ENCODE data around the gene ELK4. TPM values are rescaled to one million over a fixed set of nuclear protein-coding genes. Genes with fewer than 3 reads are reported as not detected.

The ELK4 gene
- total and polyA plus RNA-seq, 2 of the 13 experiments (the other 11 are each of a cell fraction or from before 2014, with no cell fraction given) = 8.3 to 13.1 TPM

- TF ChIP-seq, protein P1, sequence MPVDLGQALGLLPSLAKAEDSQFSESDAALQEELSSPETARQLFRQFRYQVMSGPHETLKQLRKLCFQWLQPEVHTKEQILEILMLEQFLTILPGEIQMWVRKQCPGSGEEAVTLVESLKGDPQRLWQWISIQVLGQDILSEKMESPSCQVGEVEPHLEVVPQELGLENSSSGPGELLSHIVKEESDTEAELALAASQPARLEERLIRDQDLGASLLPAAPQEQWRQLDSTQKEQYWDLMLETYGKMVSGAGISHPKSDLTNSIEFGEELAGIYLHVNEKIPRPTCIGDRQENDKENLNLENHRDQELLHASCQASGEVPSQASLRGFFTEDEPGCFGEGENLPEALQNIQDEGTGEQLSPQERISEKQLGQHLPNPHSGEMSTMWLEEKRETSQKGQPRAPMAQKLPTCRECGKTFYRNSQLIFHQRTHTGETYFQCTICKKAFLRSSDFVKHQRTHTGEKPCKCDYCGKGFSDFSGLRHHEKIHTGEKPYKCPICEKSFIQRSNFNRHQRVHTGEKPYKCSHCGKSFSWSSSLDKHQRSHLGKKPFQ (CRISPR knock-in tag; IDR thresholded peaks at IDR 0.05; ENCODE audit: insufficient replicate concordance) = no peak
- TF ChIP-seq ZNF30 (CRISPR knock-in tag; IDR thresholded peaks at IDR 0.05) (no peak), NR1H2 (CRISPR knock-in tag; IDR thresholded peaks at IDR 0.05; ENCODE audit: borderline replicate concordance, low read depth) (no peak), ZNF674 (CRISPR knock-in tag; IDR thresholded peaks at IDR 0.05; ENCODE audit: low read depth) (no peak), RXRA (CRISPR knock-in tag; IDR thresholded peaks at IDR 0.05) (no peak), E2F2 (CRISPR knock-in tag; IDR thresholded peaks at IDR 0.05; ENCODE audit: borderline replicate concordance) (no peak), HOXD1 (CRISPR knock-in tag; IDR thresholded peaks at IDR 0.05) (no peak)
Measured at GRCh38 chr1:205577874-205578658, 53.7 kb downstream of the ELK4 start (continued).

DNA sequence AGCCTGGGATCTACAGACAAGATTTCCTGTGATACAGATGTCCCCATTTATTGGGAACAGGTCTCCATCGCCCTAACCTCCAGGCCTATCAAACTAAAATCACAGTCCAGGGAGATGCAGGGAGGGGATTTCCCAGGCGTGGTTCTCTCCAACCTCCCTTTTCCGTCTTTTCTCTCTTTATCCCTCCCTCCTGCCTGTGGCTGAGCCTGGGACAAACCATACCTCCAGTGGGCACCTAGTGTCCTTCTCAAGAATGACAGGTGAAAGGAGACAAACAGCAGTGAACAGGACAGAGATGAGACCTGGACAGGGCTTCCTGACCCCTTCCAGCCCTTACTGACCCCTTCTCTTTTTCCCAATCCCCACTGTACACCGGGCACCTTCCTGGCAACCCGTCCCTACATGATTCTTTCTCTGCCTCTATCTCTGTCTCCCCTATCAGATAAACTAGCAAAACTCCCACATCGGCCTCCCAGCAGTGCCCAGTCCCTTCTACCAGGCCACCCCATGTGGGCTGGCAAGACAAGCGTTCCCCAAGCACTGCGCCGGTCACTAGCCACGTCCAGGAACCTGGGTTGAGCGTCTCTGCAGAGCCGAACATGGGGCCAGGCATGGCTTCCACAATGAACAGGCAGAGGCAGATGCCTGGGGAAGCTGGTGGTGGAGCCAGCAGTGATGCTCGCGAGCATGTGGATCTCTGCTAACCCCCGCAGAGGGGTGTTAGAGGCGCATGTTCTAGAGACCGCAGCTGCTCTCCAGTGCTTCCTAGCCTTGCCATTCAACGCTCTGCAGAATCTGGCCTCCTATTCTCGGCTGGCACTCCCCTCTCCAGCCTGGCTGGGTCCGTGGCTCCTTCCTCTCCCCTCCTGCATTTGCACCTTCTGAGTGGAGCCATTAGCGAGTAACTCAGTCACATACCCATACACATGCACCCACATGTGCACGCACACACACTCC, 54.7 kb downstream of the ELK4 start:
- TF ChIP-seq FOXO1 (CRISPR knock-in tag; IDR thresholded peaks at IDR 0.05) (no peak), MIXL1 (CRISPR knock-in tag; IDR thresholded peaks at IDR 0.05) (no peak), ZBTB7A (CRISPR knock-in tag; IDR thresholded peaks at IDR 0.05) (no peak), BRCA1 (CRISPR knock-in tag; IDR thresholded peaks at IDR 0.05) (no peak), SPEN (CRISPR knock-in tag; IDR thresholded peaks at IDR 0.05; ENCODE audit: low read depth) (no peak), GPN1 (CRISPR knock-in tag; IDR thresholded peaks at IDR 0.05; ENCODE audit: borderline replicate concordance) (no peak), ZNF30 (CRISPR knock-in tag; IDR thresholded peaks at IDR 0.05) (no peak)
- TF ChIP-seq, protein P2, sequence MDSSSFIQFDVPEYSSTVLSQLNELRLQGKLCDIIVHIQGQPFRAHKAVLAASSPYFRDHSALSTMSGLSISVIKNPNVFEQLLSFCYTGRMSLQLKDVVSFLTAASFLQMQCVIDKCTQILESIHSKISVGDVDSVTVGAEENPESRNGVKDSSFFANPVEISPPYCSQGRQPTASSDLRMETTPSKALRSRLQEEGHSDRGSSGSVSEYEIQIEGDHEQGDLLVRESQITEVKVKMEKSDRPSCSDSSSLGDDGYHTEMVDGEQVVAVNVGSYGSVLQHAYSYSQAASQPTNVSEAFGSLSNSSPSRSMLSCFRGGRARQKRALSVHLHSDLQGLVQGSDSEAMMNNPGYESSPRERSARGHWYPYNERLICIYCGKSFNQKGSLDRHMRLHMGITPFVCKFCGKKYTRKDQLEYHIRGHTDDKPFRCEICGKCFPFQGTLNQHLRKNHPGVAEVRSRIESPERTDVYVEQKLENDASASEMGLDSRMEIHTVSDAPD (CRISPR knock-in tag; IDR thresholded peaks at IDR 0.05) = no peak
- Histone ChIP-seq H4K20me1 (ENCODE audit: insufficient read depth, low read length) (no peaks in the 10 kb centered on the region), H3K4me3 (replicated peaks in 1 of 3; ENCODE audit: insufficient read depth in 1 of 3, low read depth in 2 of 3, low read length in 3 of 3) (no peak overlapping the region), H3K9ac (ENCODE audit: insufficient read depth, low read depth, low read length) (no peak overlapping the region), H3K9me3 (ENCODE audit: low read length) (no peaks in the 10 kb centered on the region), H3K36me3 (replicated peaks in 1 of 2; ENCODE audit: control insufficient read depth in 1 of 2, insufficient read depth in 2 of 2, low read length in 2 of 2) (no peaks in the 10 kb centered on the region), H3K27me3 (ENCODE audit: control insufficient read depth in 1 of 2, insufficient read depth in 2 of 2, low read length in 2 of 2) (peaks cover 16 to 80% of the 10 kb centered on the region in 2 experiments), H2AFZ (ENCODE audit: low read length) (no peak overlapping the region), H3K27ac (ENCODE audit: extremely low read length, insufficient read depth, low read length) (no peak overlapping the region), H3K79me2 (ENCODE audit: insufficient read depth, low read length) (no peaks in the 10 kb centered on the region), H3K4me1 (ENCODE audit: insufficient read depth, low read length) (peaks cover 12% of the 10 kb centered on the region), H3K4me2 (ENCODE audit: low read depth, low read length) (no peak overlapping the region)
- intact Hi-C loops (cut with micrococcal nuclease; ENCODE audit: unreplicated experiment) = no loop called here
- 33% methylated on average over 18 of the region's 22 CpGs for WGBS (ENCODE audit: low lambda C conversion rate)
- ChIA-PET POLR2A (no interaction called here), CTCF (ENCODE audit: low intra/inter-chr PET ratio, low total read pairs) (no interaction called here)
- ATAC-seq (peak; percentile 62), FAIRE-seq (no peak), DNase-seq (ENCODE audit: low spot score) (no peak)
- in situ Hi-C loops (cut with HindIII; ENCODE audit: extremely low pct_ligation_motif_present, low pct_unique_long_range_greater_than_20kb) = no loop called here
- no TSS peak for BruUV-seq (replicated peaks)
